GM19463 (cell line): ENCODE results near the gene ECSIT.

Experiments
- ATAC-seq: cut with Tn5 transposase; IDR thresholded peaks from one replicate; pipeline ENCODE4 v1.9.1; 2021; ENCODE audit warnings: mild to moderate bottlenecking, moderate library complexity; ENCODE audit not compliant: unreplicated experiment

Gene ECSIT

GRCh38 chr19:11551603-11552235 is 22.8 kb upstream of the ECSIT start:
- no peak for ATAC-seq

- no peak for ATAC-seq
Measured at GRCh38 chr19:11550265-11550664, 21.3 kb upstream of the ECSIT start.

GRCh38 chr19:11549386-11549953 is 20.5 kb upstream of the ECSIT start:
- ATAC-seq = no peak

- ATAC-seq = no peak
Measured at GRCh38 chr19:11547929-11548700, 19.2 kb upstream of the ECSIT start.

GRCh38 chr19:11541238-11541637 is 12.3 kb upstream of the ECSIT start:
- no peak for ATAC-seq

GRCh38 chr19:11540645-11541044 is 11.7 kb upstream of the ECSIT start:
- ATAC-seq = no peak

- no peak for ATAC-seq
Measured at GRCh38 chr19:11539495-11540365, 10.8 kb upstream of the ECSIT start.

GRCh38 chr19:11538232-11539036 is 9.5 kb upstream of the ECSIT start, which contains the start of gene CNN1:
Gene CNN1, plus strand, starts transcription at chr19:11538851. Its CDS starts 77 bp downstream, at chr19:11538928.
- no peak for ATAC-seq

- peak; percentile 62 for ATAC-seq
Measured at GRCh38 chr19:11535792-11536595, 7.1 kb upstream of the ECSIT start.

- ATAC-seq = no peak
Measured at GRCh38 chr19:11534948-11535347, 6.0 kb upstream of the ECSIT start.

GRCh38 chr19:11534538-11534937 is 5.6 kb upstream of the ECSIT start:
- ATAC-seq = no peak

- ATAC-seq = no peak
Measured at GRCh38 chr19:11530432-11530831, 1.5 kb upstream of the ECSIT start.

- ATAC-seq = no peak
Measured at GRCh38 chr19:11519138-11519537, 9.8 kb downstream of the ECSIT start.

GRCh38 chr19:11513946-11514345 is 15.0 kb downstream of the ECSIT start:
- no peak for ATAC-seq

- ATAC-seq = no peak
Measured at GRCh38 chr19:11510444-11510843, 18.5 kb downstream of the ECSIT start.

- no peak for ATAC-seq
Measured at GRCh38 chr19:11507370-11508078, 21.4 kb downstream of the ECSIT start.

GRCh38 chr19:11506967-11507366 is 22.0 kb downstream of the ECSIT start:
- no peak for ATAC-seq

GRCh38 chr19:11506101-11506555 is 22.8 kb downstream of the ECSIT start:
- ATAC-seq = no peak
